GM23338 (cell line): ENCODE results near the gene ACVRL1. TPM values are rescaled to one million over a fixed set of nuclear protein-coding genes. Genes with fewer than 3 reads are reported as not detected.

ENCODE experiments used
- ATAC-seq: fragments of 200-7000 bp; cut with Tn5 transposase; 3 replicates; pipeline ENCODE4 v1.9.1; 2020
- DNase-seq: peaks from one replicate; pipeline ENCODE4 v3.0.0-alpha.2; 2015; ENCODE audit warnings: low spot score
- H2AFZ ChIP-seq: fragments of 200-600 bp; sonication (generic); 2 replicates; pipeline ENCODE4 v1.8.0; 2016; ENCODE audit warnings: antibody characterized with exemption, mild to moderate bottlenecking, moderate library complexity
- H3F3A ChIP-seq: fragments of 200-600 bp; sonication (generic); replicated peaks from 2 replicates; pipeline ENCODE4 v1.8.0; 2017; ENCODE audit warnings: antibody characterized with exemption, mixed run types, low read depth
- H3K27ac ChIP-seq: fragments of 200-600 bp; sonication (generic); 2 replicates; pipeline ENCODE4 v1.6.1; 2016; ENCODE audit warnings: low read depth
- H3K27me3 ChIP-seq: fragments of 200-600 bp; sonication (generic); 2 replicates; pipeline ENCODE4 v1.8.0; 2016; ENCODE audit warnings: mild to moderate bottlenecking, mixed run types, moderate library complexity; ENCODE audit not compliant: insufficient read depth
- H3K36me3 ChIP-seq: fragments of 200-600 bp; sonication (generic); 2 replicates; pipeline ENCODE4 v1.8.0; 2016; ENCODE audit warnings: mild to moderate bottlenecking; ENCODE audit not compliant: insufficient read depth
- H3K4me1 ChIP-seq: fragments of 200-600 bp; sonication (generic); 2 replicates; pipeline ENCODE4 v1.8.0; 2016; ENCODE audit warnings: mild to moderate bottlenecking, moderate library complexity; ENCODE audit not compliant: insufficient read depth
- H3K4me2 ChIP-seq: fragments of 200-600 bp; sonication (generic); 2 replicates; pipeline ENCODE4 v1.7.1; 2017; ENCODE audit warnings: mixed run types
- H3K4me3 ChIP-seq: fragments of 200-600 bp; sonication (generic); 2 replicates; pipeline ENCODE4 v1.6.1; 2016; ENCODE audit warnings: mixed run types
- H3K79me2 ChIP-seq: fragments of 200-600 bp; sonication (generic); replicated peaks from 2 replicates; pipeline ENCODE4 v1.8.0; 2017; ENCODE audit warnings: mild to moderate bottlenecking; ENCODE audit not compliant: insufficient read depth
- H3K9me2 ChIP-seq: fragments of 200-600 bp; sonication (generic); 2 replicates; pipeline ENCODE4 v1.8.0; 2017; ENCODE audit not compliant: insufficient read depth
- H4K20me1 ChIP-seq: fragments of 200-600 bp; sonication (generic); replicated peaks from 2 replicates; pipeline ENCODE4 v1.8.0; 2017; ENCODE audit warnings: mild to moderate bottlenecking; ENCODE audit not compliant: insufficient read depth
- H3K27ac Mint-ChIP-seq: 2 replicates; pipeline ENCODE4 v1.8.0; 2020; ENCODE audit warnings: inconsistent platforms, mild to moderate bottlenecking, moderate library complexity, mixed read lengths
- H3K27me3 Mint-ChIP-seq: 3 replicates; pipeline ENCODE4 v1.8.0; 2022; ENCODE audit warnings: low read depth, mild to moderate bottlenecking, moderate library complexity, mixed read lengths, inconsistent platforms; ENCODE audit not compliant: insufficient read depth, poor library complexity
- H3K36me3 Mint-ChIP-seq: 3 replicates; pipeline ENCODE4 v1.8.0; 2021; ENCODE audit warnings: low read depth, mild to moderate bottlenecking, inconsistent platforms, moderate library complexity, mixed read lengths
- H3K4me1 Mint-ChIP-seq: 3 replicates; pipeline ENCODE4 v1.8.0; 2020; ENCODE audit warnings: mild to moderate bottlenecking, inconsistent platforms, mixed read lengths
- H3K4me3 Mint-ChIP-seq: 3 replicates; pipeline ENCODE4 v1.8.0; 2021; ENCODE audit warnings: moderate library complexity, mild to moderate bottlenecking, inconsistent platforms, mixed read lengths
- H3K9me3 Mint-ChIP-seq: 3 replicates; pipeline ENCODE4 v1.8.0; 2020; ENCODE audit warnings: moderate library complexity, mild to moderate bottlenecking, inconsistent platforms, mixed read lengths
- CREB1 ChIP-seq: fragments of 250-450 bp; sonication (Bioruptor Pico); IDR thresholded peaks from 2 replicates; pipeline ENCODE4 v1.5.0; 2020; ENCODE audit warnings: low read depth, mild to moderate bottlenecking, moderate library complexity
- EZH2 ChIP-seq: fragments of 200-600 bp; sonication (generic); IDR thresholded peaks from one replicate; pipeline ENCODE4 v1.8.0; 2017; ENCODE audit warnings: antibody characterized with exemption, mild to moderate bottlenecking, low read depth; ENCODE audit not compliant: unreplicated experiment
- JUNB ChIP-seq: IDR thresholded peaks from one replicate; pipeline ENCODE4 v1.6.1; 2016; ENCODE audit warnings: antibody characterized with exemption; ENCODE audit not compliant: unreplicated experiment
- NANOG ChIP-seq: IDR thresholded peaks from 2 replicates; pipeline ENCODE4 v1.6.1; 2016; ENCODE audit warnings: antibody characterized with exemption, borderline replicate concordance
- STAT1 ChIP-seq: IDR thresholded peaks from one replicate; pipeline ENCODE4 v1.6.1; 2016; ENCODE audit warnings: antibody characterized with exemption; ENCODE audit not compliant: unreplicated experiment
- ZNF114 ChIP-seq: fragments of 250-450 bp; sonication (Bioruptor Pico); IDR thresholded peaks from 2 replicates; pipeline ENCODE4 v1.5.0; 2020; ENCODE audit warnings: mild to moderate bottlenecking, moderate library complexity
- polyA plus RNA-seq: library from polyadenylated mRNA; unstranded; fragments of >200 nt; fragmentation: Nextera tagmentation; extraction: Ambion mirVana; gene quantifications from 2 replicates; pipeline ENCODE4 v1.2.1, GENCODE V29; 2016
- total RNA-seq: library from RNA; depleted of rRNA; stranded (reverse); fragments of >200 nt; shearing (Covaris generic); gene quantifications from 2 replicates; pipeline ENCODE4 v1.2.3, GENCODE V29; 2014
- TF ChIP-seq, protein P1 (sequence below): fragments of 250-450 bp; sonication (Bioruptor Pico); IDR thresholded peaks from 2 replicates; pipeline ENCODE4 v1.5.0; 2020; ENCODE audit warnings: mild to moderate bottlenecking, moderate library complexity
- TF ChIP-seq, protein P2 (sequence below): IDR thresholded peaks from 2 replicates; pipeline ENCODE4 v1.6.1; 2016; ENCODE audit warnings: antibody characterized with exemption

The ACVRL1 gene
- total and polyA plus RNA-seq, 2 experiments from 2014 or later: 0.28 TPM; not detected in 1

GRCh38 chr12:51904951-51905470 lies 2.3 kb upstream of the ACVRL1 start:
- H3K4me1 Mint-ChIP-seq: peaks cover 14% of the 10 kb centered on the region
- no peak for ATAC-seq

GRCh38 chr12:51905471-51906429 lies 1.6 kb upstream of the ACVRL1 start:
- no peaks in the 10 kb centered on the region for H3K9me3 Mint-ChIP-seq
- Histone ChIP-seq H3K4me3 (peak overlapping the region; percentile 77; the same call in 1 of the 2 replicates), H3K9me2 (no peaks in the 10 kb centered on the region), H3K79me2 (no peaks in the 10 kb centered on the region), H4K20me1 (no peaks in the 10 kb centered on the region; the same call in 1 of the 2 replicates), H3K36me3 (no peaks in the 10 kb centered on the region), H3K27me3 (peaks cover 61% of the 10 kb centered on the region), H3F3A (peaks cover 7% of the 10 kb centered on the region), H3K4me1 (peaks cover 15% of the 10 kb centered on the region), H3K27ac (no peak overlapping the region), H3K4me2 (peak overlapping the region; percentile 98; the same call in 1 of the 2 replicates), H2AFZ (peak overlapping the region; percentile 97)
- no peaks in the 10 kb centered on the region for H3K36me3 Mint-ChIP-seq
- H3K27me3 Mint-ChIP-seq: peaks cover 27% of the 10 kb centered on the region
- ATAC-seq (no peak), DNase-seq (no peak)
- no peak overlapping the region for H3K27ac Mint-ChIP-seq
- peaks cover 14% of the 10 kb centered on the region for H3K4me1 Mint-ChIP-seq
- H3K4me3 Mint-ChIP-seq: peak overlapping the region; percentile 67
- TF ChIP-seq, protein P1, sequence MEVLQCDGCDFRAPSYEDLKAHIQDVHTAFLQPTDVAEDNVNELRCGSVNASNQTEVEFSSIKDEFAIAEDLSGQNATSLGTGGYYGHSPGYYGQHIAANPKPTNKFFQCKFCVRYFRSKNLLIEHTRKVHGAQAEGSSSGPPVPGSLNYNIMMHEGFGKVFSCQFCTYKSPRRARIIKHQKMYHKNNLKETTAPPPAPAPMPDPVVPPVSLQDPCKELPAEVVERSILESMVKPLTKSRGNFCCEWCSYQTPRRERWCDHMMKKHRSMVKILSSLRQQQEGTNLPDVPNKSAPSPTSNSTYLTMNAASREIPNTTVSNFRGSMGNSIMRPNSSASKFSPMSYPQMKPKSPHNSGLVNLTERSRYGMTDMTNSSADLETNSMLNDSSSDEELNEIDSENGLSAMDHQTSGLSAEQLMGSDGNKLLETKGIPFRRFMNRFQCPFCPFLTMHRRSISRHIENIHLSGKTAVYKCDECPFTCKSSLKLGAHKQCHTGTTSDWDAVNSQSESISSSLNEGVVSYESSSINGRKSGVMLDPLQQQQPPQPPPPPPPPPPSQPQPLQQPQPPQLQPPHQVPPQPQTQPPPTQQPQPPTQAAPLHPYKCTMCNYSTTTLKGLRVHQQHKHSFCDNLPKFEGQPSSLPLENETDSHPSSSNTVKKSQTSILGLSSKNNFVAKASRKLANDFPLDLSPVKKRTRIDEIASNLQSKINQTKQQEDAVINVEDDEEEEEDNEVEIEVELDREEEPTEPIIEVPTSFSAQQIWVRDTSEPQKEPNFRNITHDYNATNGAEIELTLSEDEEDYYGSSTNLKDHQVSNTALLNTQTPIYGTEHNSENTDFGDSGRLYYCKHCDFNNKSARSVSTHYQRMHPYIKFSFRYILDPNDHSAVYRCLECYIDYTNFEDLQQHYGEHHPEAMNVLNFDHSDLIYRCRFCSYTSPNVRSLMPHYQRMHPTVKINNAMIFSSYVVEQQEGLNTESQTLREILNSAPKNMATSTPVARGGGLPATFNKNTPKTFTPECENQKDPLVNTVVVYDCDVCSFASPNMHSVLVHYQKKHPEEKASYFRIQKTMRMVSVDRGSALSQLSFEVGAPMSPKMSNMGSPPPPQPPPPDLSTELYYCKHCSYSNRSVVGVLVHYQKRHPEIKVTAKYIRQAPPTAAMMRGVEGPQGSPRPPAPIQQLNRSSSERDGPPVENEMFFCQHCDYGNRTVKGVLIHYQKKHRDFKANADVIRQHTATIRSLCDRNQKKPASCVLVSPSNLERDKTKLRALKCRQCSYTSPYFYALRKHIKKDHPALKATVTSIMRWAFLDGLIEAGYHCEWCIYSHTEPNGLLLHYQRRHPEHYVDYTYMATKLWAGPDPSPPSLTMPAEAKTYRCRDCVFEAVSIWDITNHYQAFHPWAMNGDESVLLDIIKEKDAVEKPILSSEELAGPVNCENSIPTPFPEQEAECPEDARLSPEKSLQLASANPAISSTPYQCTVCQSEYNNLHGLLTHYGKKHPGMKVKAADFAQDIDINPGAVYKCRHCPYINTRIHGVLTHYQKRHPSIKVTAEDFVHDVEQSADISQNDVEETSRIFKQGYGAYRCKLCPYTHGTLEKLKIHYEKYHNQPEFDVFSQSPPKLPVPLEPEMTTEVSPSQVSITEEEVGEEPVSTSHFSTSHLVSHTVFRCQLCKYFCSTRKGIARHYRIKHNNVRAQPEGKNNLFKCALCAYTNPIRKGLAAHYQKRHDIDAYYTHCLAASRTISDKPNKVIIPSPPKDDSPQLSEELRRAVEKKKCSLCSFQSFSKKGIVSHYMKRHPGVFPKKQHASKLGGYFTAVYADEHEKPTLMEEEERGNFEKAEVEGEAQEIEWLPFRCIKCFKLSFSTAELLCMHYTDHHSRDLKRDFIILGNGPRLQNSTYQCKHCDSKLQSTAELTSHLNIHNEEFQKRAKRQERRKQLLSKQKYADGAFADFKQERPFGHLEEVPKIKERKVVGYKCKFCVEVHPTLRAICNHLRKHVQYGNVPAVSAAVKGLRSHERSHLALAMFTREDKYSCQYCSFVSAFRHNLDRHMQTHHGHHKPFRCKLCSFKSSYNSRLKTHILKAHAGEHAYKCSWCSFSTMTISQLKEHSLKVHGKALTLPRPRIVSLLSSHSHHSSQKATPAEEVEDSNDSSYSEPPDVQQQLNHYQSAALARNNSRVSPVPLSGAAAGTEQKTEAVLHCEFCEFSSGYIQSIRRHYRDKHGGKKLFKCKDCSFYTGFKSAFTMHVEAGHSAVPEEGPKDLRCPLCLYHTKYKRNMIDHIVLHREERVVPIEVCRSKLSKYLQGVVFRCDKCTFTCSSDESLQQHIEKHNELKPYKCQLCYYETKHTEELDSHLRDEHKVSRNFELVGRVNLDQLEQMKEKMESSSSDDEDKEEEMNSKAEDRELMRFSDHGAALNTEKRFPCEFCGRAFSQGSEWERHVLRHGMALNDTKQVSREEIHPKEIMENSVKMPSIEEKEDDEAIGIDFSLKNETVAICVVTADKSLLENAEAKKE (CRISPR knock-in tag): no peak
- TF ChIP-seq ZNF114 (CRISPR knock-in tag) (no peak), EZH2 (no peak), JUNB (no peak), STAT1 (no peak), CREB1 (CRISPR knock-in tag) (no peak), NANOG (no peak)
- TF ChIP-seq, protein P2, sequence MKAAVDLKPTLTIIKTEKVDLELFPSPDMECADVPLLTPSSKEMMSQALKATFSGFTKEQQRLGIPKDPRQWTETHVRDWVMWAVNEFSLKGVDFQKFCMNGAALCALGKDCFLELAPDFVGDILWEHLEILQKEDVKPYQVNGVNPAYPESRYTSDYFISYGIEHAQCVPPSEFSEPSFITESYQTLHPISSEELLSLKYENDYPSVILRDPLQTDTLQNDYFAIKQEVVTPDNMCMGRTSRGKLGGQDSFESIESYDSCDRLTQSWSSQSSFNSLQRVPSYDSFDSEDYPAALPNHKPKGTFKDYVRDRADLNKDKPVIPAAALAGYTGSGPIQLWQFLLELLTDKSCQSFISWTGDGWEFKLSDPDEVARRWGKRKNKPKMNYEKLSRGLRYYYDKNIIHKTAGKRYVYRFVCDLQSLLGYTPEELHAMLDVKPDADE: no peak

More at GRCh38 chr12:51904951-51905470, 2.3 kb upstream of the ACVRL1 start:
- H3K27ac ChIP-seq: no peak overlapping the region
- H3K4me3 ChIP-seq: 0 out of 2 replicates have a peak overlapping the region, but pooled peaks have one; percentile 17
- DNase-seq: no peak
- H2AFZ ChIP-seq: no peak overlapping the region; the same call in 1 of the 2 replicates
- TF ChIP-seq, protein P2: no peak
- TF ChIP-seq NANOG: no peak
- TF ChIP-seq ZNF114 (CRISPR knock-in tag): no peak
- no peaks in the 10 kb centered on the region; the same call in 1 of the 2 replicates for H4K20me1 ChIP-seq
- H3K4me1 ChIP-seq: peaks cover 15% of the 10 kb centered on the region
- no peaks in the 10 kb centered on the region for H3K9me2 ChIP-seq
- peaks cover 57% of the 10 kb centered on the region for H3K27me3 ChIP-seq
- 0 out of 2 replicates have a peak overlapping the region, but pooled peaks have one; percentile 32 for H3K4me2 ChIP-seq
- H3K4me3 Mint-ChIP-seq: no peak overlapping the region
- no peaks in the 10 kb centered on the region for H3K79me2 ChIP-seq
- no peak overlapping the region for H3K27ac Mint-ChIP-seq
- peaks cover 27% of the 10 kb centered on the region for H3K27me3 Mint-ChIP-seq
- no peaks in the 10 kb centered on the region for H3K9me3 Mint-ChIP-seq
- H3K36me3 ChIP-seq: no peaks in the 10 kb centered on the region
- H3K36me3 Mint-ChIP-seq: no peaks in the 10 kb centered on the region
- peaks cover 7% of the 10 kb centered on the region for H3F3A ChIP-seq
